HepG2 (cell line): ENCODE measurements around the gene ZC3H15. TPM values are rescaled to one million over a fixed set of nuclear protein-coding genes. Genes with fewer than 3 reads are reported as not detected.

ENCODE experiments used
- CREM ChIP-seq, 2 experiments: sonication (generic) in 1 of 2; formaldehyde crosslinking in 1 of 2; IDR thresholded peaks; 2 replicates each; pipeline versions ENCODE4 v1.4.0 to v1.6.1; 2016 to 2020; ENCODE audit warnings: antibody characterized with exemption in 1 of 2, mild to moderate bottlenecking in 1 of 2, missing genetic modification reagents in 1 of 2
- ELK4 ChIP-seq: sonication (generic); formaldehyde crosslinking; IDR thresholded peaks from 2 replicates; pipeline ENCODE4 v1.9.0; 2021; ENCODE audit warnings: missing genetic modification reagents, borderline replicate concordance
- GMEB1 ChIP-seq: sonication (generic); formaldehyde crosslinking; IDR thresholded peaks from 2 replicates; pipeline ENCODE4 v1.5.1; 2020; ENCODE audit warnings: missing genetic modification reagents, mild to moderate bottlenecking, borderline replicate concordance
- GZF1 ChIP-seq: sonication (generic); formaldehyde crosslinking; IDR thresholded peaks from 2 replicates; pipeline ENCODE4 v1.5.1; 2020; ENCODE audit warnings: mild to moderate bottlenecking, missing genetic modification reagents
- HNRNPH1 ChIP-seq: fragments of 200-400 bp; formaldehyde crosslinking; optimal IDR thresholded peaks from 2 replicates; pipeline ENCODE3; 2017; ENCODE audit warnings: mild to moderate bottlenecking, low read depth, low read length
- TFAP4 ChIP-seq: sonication (generic); IDR thresholded peaks from 2 replicates; pipeline ENCODE4 v1.6.1; 2016; ENCODE audit warnings: low read depth, borderline replicate concordance
- THAP9 ChIP-seq: sonication (generic); formaldehyde crosslinking; IDR thresholded peaks from 2 replicates; pipeline ENCODE4; 2020; ENCODE audit warnings: missing genetic modification reagents, mild to moderate bottlenecking, borderline replicate concordance
- ZMYM4 ChIP-seq: sonication (generic); formaldehyde crosslinking; IDR thresholded peaks from 2 replicates; pipeline ENCODE4 v1.8.1; 2023; ENCODE audit warnings: mild to moderate bottlenecking, missing genetic modification reagents
- ZNF280D ChIP-seq: sonication (generic); formaldehyde crosslinking; IDR thresholded peaks from 2 replicates; pipeline ENCODE4 v1.5.1; 2020; ENCODE audit warnings: mild to moderate bottlenecking, missing genetic modification reagents
- ZNF446 ChIP-seq: sonication (generic); formaldehyde crosslinking; IDR thresholded peaks from 2 replicates; pipeline ENCODE4 v1.5.0; 2020; ENCODE audit warnings: mild to moderate bottlenecking, missing genetic modification reagents
- ZNF577 ChIP-seq: sonication (generic); formaldehyde crosslinking; IDR thresholded peaks from 2 replicates; pipeline ENCODE4 v1.4.0; 2020; ENCODE audit warnings: mild to moderate bottlenecking, low read depth, missing genetic modification reagents, borderline replicate concordance
- polyA plus RNA-seq, 8 experiments: library from polyadenylated mRNA; depleted of rRNA in 3 of 8; stranded (reverse) in 7 of 8; unstranded in 1 of 8; fragments of >200 nt; fragmentation: Illumina TruSeq in 4 of 8; extraction: Trizol in 4 of 8; gene quantifications; 2 replicates each; pipeline versions ENCODE4 v1.2.1 to v1.2.3, GENCODE V29; 2011 to 2016; ENCODE audit warnings: low read depth in 4 of 8, missing spikeins in 1 of 8, mixed read lengths in 1 of 8; ENCODE audit not compliant: insufficient read depth in 1 of 8
- total RNA-seq, 5 experiments: library from RNA; depleted of rRNA; stranded (reverse); fragments of >200 nt; fragmentation: Illumina TruSeq; extraction: Trizol; gene quantifications; 2 replicates each; pipeline ENCODE4 v1.2.3, GENCODE V29; 2016; ENCODE audit warnings: low read depth in 1 of 5
- TF ChIP-seq, protein P1 (sequence below): sonication (generic); formaldehyde crosslinking; IDR thresholded peaks from 2 replicates; pipeline ENCODE4 v1.4.0; 2020; ENCODE audit warnings: mild to moderate bottlenecking, missing genetic modification reagents
- TF ChIP-seq, protein P2 (sequence below): sonication (generic); formaldehyde crosslinking; conservative IDR thresholded peaks from 2 replicates; pipeline ENCODE4 v1.8.1; 2023; ENCODE audit warnings: missing genetic modification reagents

Gene ZC3H15
- total and polyA plus RNA-seq, 2 of the 13 experiments (the other 11 are each of a cell fraction or from before 2014, with no cell fraction given), result 84.6 to 168 TPM

DNA sequence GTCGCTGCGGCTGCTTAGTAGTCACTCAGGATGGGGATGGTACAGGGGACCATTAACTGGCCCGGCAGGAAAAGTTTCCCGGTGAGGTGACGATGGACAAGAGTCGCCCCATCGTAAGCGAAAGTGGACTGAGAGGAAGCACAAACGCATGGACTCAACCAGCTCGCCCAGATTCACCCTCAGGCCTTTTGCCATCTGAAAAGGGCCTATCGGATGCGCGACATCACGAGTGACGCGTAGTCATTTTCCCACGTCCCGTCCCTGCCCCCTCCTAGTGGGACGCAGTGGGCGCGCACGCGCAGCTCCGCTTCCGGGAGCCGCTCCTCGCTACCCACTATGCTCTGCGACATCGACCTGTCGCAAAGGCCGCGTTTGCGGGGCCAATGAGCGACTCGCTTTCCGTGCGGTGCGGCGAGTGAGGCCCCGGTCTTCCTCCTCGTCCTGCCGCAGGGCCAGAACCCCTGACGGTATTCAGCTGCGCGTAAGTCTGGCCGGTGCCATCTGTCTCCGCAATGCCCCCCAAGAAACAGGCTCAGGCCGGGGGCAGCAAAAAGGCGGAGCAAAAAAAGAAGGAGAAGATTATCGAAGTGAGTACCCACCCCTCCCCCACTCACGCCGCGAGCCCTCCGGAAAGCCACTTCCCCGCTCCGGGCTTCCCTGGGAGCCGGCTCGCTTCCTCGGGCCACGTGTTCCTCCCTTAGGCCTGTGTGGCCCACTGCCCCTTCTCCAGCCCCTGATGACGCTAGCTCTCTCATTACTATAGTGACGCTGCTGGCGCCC lies at the start of gene ZC3H15 (continued):
- no peak; the same call in 1 of the 2 replicates for TF ChIP-seq ZNF280D (CRISPR knock-in tag)
- no peak; the same call in 1 of the 2 replicates for TF ChIP-seq ZNF577 (CRISPR knock-in tag)
- TF ChIP-seq ZMYM4, result peak; percentile 99
- TF ChIP-seq, protein P1, sequence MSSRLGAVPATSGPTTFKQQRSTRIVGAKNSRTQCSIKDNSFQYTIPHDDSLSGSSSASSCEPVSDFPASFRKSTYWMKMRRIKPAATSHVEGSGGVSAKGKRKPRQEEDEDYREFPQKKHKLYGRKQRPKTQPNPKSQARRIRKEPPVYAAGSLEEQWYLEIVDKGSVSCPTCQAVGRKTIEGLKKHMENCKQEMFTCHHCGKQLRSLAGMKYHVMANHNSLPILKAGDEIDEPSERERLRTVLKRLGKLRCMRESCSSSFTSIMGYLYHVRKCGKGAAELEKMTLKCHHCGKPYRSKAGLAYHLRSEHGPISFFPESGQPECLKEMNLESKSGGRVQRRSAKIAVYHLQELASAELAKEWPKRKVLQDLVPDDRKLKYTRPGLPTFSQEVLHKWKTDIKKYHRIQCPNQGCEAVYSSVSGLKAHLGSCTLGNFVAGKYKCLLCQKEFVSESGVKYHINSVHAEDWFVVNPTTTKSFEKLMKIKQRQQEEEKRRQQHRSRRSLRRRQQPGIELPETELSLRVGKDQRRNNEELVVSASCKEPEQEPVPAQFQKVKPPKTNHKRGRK (CRISPR knock-in tag), result 0 out of 2 replicates have a peak, but pooled peaks have one; percentile 24
- TF ChIP-seq CREM (IDR thresholded peaks at IDR 0.05), result peak; percentile 93
- no peak for TF ChIP-seq CREM (CRISPR knock-in tag; IDR thresholded peaks at IDR 0.05)
- TF ChIP-seq ZNF446, result peak; percentile 75; the same call in 1 of the 2 replicates
- TF ChIP-seq THAP9 (CRISPR knock-in tag), result peak; percentile 99
- peak; percentile 55 for TF ChIP-seq HNRNPH1
- peak; percentile 97 for TF ChIP-seq GMEB1 (CRISPR knock-in tag)
- TF ChIP-seq ELK4 (CRISPR knock-in tag), result 0 out of 2 replicates have a peak, but pooled peaks have one; percentile 54
- TF ChIP-seq, protein P2, sequence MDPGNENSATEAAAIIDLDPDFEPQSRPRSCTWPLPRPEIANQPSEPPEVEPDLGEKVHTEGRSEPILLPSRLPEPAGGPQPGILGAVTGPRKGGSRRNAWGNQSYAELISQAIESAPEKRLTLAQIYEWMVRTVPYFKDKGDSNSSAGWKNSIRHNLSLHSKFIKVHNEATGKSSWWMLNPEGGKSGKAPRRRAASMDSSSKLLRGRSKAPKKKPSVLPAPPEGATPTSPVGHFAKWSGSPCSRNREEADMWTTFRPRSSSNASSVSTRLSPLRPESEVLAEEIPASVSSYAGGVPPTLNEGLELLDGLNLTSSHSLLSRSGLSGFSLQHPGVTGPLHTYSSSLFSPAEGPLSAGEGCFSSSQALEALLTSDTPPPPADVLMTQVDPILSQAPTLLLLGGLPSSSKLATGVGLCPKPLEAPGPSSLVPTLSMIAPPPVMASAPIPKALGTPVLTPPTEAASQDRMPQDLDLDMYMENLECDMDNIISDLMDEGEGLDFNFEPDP (CRISPR knock-in tag), result 0 out of 2 replicates have a peak, but pooled peaks have one; percentile 81
- peak; percentile 61 for TF ChIP-seq TFAP4
- TF ChIP-seq GZF1, result peak; percentile 62; the same call in 1 of the 2 replicates
